Endothelial cell of umbilical vein (primary cell): Measurements from ENCODE around the gene MOB1B. TPM values are rescaled to one million over a fixed set of nuclear protein-coding genes. Genes with fewer than 3 reads are reported as not detected.

Experiments
- BruUV-seq: library from RNA; stranded (reverse); fragments of 400-500 nt; replicated peaks from 2 replicates; lab custom pipeline; 2021; lab: Mats Ljungman, UMichigan
- CTCF ChIA-PET: fragments of 300-600, 350-600 bp; sonication (Branson Sonifier 250); formaldehyde crosslinking; loops from one replicate; lab custom pipeline; 2021; ENCODE audit warnings: antibody characterized with exemption, inconsistent platforms; lab: Charles Lee
- POLR2A ChIA-PET: fragments of 300-600, 350-600 bp; sonication (Branson Sonifier 250); formaldehyde crosslinking; loops from one replicate; lab custom pipeline; 2021; ENCODE audit warnings: antibody characterized with exemption, inconsistent platforms; lab: Charles Lee
- DNase-seq: peaks from one replicate; pipeline ENCODE4 v3.0.0-alpha.2; 2011; ENCODE audit warnings: low read depth, low spot score
- FAIRE-seq: peaks from 2 replicates; lab custom pipeline; 2011; peaks lifted over from hg19 to GRCh38; lab: Jason Lieb, UNC
- H2AFZ ChIP-seq: 2 replicates; pipeline ENCODE4 v1.6.0; 2012; ENCODE audit warnings: low read depth, low read length, control low read depth, inconsistent platforms
- H3K27ac ChIP-seq: 2 replicates; pipeline ENCODE4 v1.5.1; 2011; ENCODE audit warnings: low read depth, mild to moderate bottlenecking, control low read depth, low read length, moderate library complexity; ENCODE audit not compliant: insufficient read depth
- H3K27me3 ChIP-seq, 2 experiments: 2 replicates each; pipeline versions ENCODE4 v1.6.0 to v1.6.1; 2011; ENCODE audit warnings: low read length in 2 of 2, mixed read lengths in 1 of 2; ENCODE audit not compliant: control insufficient read depth in 2 of 2, insufficient read depth in 2 of 2
- H3K36me3 ChIP-seq, 2 experiments: 2 replicates in 1 of 2; 3 replicates in 1 of 2; pipeline ENCODE4 v1.5.1; 2011; ENCODE audit warnings: low read length in 2 of 2, mild to moderate bottlenecking in 1 of 2, moderate library complexity in 1 of 2; ENCODE audit not compliant: control insufficient read depth in 2 of 2, insufficient read depth in 2 of 2; ENCODE audit errors: extremely low read depth in 1 of 2
- H3K4me1 ChIP-seq: 3 replicates; pipeline ENCODE4 v1.5.1; 2011; ENCODE audit warnings: mild to moderate bottlenecking, low read length; ENCODE audit not compliant: control insufficient read depth, insufficient read depth; ENCODE audit errors: extremely low read depth
- H3K4me2 ChIP-seq: 2 replicates; pipeline ENCODE4 v1.6.1; 2011; ENCODE audit warnings: low read length, control low read depth, mixed read lengths; ENCODE audit not compliant: insufficient read depth
- H3K4me3 ChIP-seq, 3 experiments: fragments of 200-600 bp in 1 of 3; sonication (generic), shearing (Covaris generic) in 1 of 3; replicated peaks in 1 of 3; 2 replicates each; pipeline ENCODE4 v1.5.1; 2011 to 2016; ENCODE audit warnings: control low read depth in 3 of 3, low read length in 3 of 3, mild to moderate bottlenecking in 2 of 3, inconsistent platforms in 1 of 3, low read depth in 1 of 3, moderate library complexity in 1 of 3; ENCODE audit not compliant: insufficient read depth in 1 of 3
- H3K79me2 ChIP-seq: 2 replicates; pipeline ENCODE4 v1.6.0; 2012; ENCODE audit warnings: low read length, inconsistent platforms; ENCODE audit not compliant: control insufficient read depth, insufficient read depth
- H3K9ac ChIP-seq: replicated peaks from 2 replicates; pipeline ENCODE3; 2011; ENCODE audit warnings: low read length, control low read depth; ENCODE audit not compliant: insufficient read depth; ENCODE audit errors: extremely low read depth
- H3K9me1 ChIP-seq: replicated peaks from 3 replicates; pipeline ENCODE4 v1.6.0; 2011; ENCODE audit warnings: mild to moderate bottlenecking, low read length; ENCODE audit not compliant: control insufficient read depth, insufficient read depth; ENCODE audit errors: extremely low read depth
- H3K9me3 ChIP-seq: replicated peaks from 2 replicates; pipeline ENCODE4 v1.5.1; 2012; ENCODE audit warnings: low read length, inconsistent platforms; ENCODE audit not compliant: control insufficient read depth, insufficient read depth
- H4K20me1 ChIP-seq: replicated peaks from 2 replicates; pipeline ENCODE3; 2011; ENCODE audit warnings: mild to moderate bottlenecking, low read length; ENCODE audit not compliant: control insufficient read depth, insufficient read depth; ENCODE audit errors: extremely low read depth
- CTCF ChIP-seq, 2 donors: IDR thresholded peaks; 1 replicate in 1 of 2; 2 replicates in 1 of 2; pipeline ENCODE4 v1.5.1; 2011; ENCODE audit warnings: low read length in 2 of 2, mild to moderate bottlenecking in 2 of 2, moderate library complexity in 2 of 2, control low read depth in 1 of 2, inconsistent platforms in 1 of 2, low read depth in 1 of 2; ENCODE audit not compliant: insufficient read depth in 1 of 2; ENCODE audit errors: extremely low read depth in 1 of 2
- EZH2 ChIP-seq: IDR thresholded peaks from 2 replicates; pipeline ENCODE4 v1.6.1; 2012; ENCODE audit warnings: borderline replicate concordance, low read depth, mild to moderate bottlenecking, moderate library complexity, low read length, inconsistent platforms; ENCODE audit not compliant: severe bottlenecking
- FOS ChIP-seq: IDR thresholded peaks from 2 replicates; pipeline ENCODE4 v1.6.1; 2011; ENCODE audit warnings: mild to moderate bottlenecking, low read length, moderate library complexity, borderline replicate concordance; ENCODE audit not compliant: insufficient read depth
- GATA2 ChIP-seq: IDR thresholded peaks from 2 replicates; pipeline ENCODE4 v1.7.0; 2011; ENCODE audit warnings: low read depth, mild to moderate bottlenecking, moderate library complexity, mixed read lengths, low read length; ENCODE audit not compliant: insufficient read length, insufficient read depth
- JUN ChIP-seq: IDR thresholded peaks from 2 replicates; pipeline ENCODE4 v1.6.1; 2011; ENCODE audit warnings: borderline replicate concordance, low read depth; ENCODE audit not compliant: insufficient read length, insufficient read depth
- MYC ChIP-seq: IDR thresholded peaks from one replicate; pipeline ENCODE4 v1.6.1; 2011; ENCODE audit warnings: mild to moderate bottlenecking, low read depth, low read length
- POLR2A ChIP-seq: IDR thresholded peaks from 2 replicates; pipeline ENCODE4 v1.6.1; 2012; ENCODE audit warnings: low read depth, mild to moderate bottlenecking, control low read depth, low read length
- POLR2AphosphoS5 ChIP-seq: IDR thresholded peaks from 2 replicates; pipeline ENCODE4 v1.6.1; 2012; ENCODE audit warnings: low read depth, mild to moderate bottlenecking, control low read depth, low read length, moderate library complexity; ENCODE audit not compliant: insufficient read depth
- dilution Hi-C: fragments of 300-500 bp; cut with MboI; formaldehyde crosslinking; loops from one replicate; pipeline ENCODE4 v1.15.0; 2019; ENCODE audit warnings: low sequenced_read_pairs; ENCODE audit not compliant: extremely low pct_ligation_motif_present
- intact Hi-C: fragments of 100-400 bp; cut with micrococcal nuclease; formaldehyde crosslinking; loops from one replicate; pipeline ENCODE4 v1.10.0; 2022
- polyA plus RNA-seq, 4 experiments: library from polyadenylated mRNA; depleted of rRNA in 3 of 4; stranded (reverse) in 3 of 4; unstranded in 1 of 4; fragments of >200 nt; gene quantifications; 2 replicates each; pipeline versions ENCODE4 v1.2.1 to v1.2.3, GENCODE V29; 2011 to 2012; ENCODE audit warnings: missing spikeins in 1 of 4
- total RNA-seq: library from RNA; stranded (reverse); gene quantifications from 2 replicates; pipeline ENCODE4 v1.2.3, GENCODE V29; 2021
- TF ChIP-seq, protein P1 (sequence below): IDR thresholded peaks from 2 replicates; pipeline ENCODE4 v1.6.1; 2011; ENCODE audit not compliant: insufficient read depth, insufficient read length

MOB1B gene
- total and polyA plus RNA-seq, 2 donors (not counting 3 experiments of a cell fraction or from before 2014, with no cell fraction given): 4.3 to 23.9 TPM

- Histone ChIP-seq H3K4me2 (no peak overlapping the region), H3K27me3 (no peaks in the 10 kb centered on the region), H4K20me1 (no peaks in the 10 kb centered on the region), H3K9ac (no peak overlapping the region), H3K79me2 (no peaks in the 10 kb centered on the region), H3K9me3 (no peaks in the 10 kb centered on the region), H3K36me3 (no peaks in the 10 kb centered on the region), H2AFZ (no peak overlapping the region), H3K4me3 (no peak overlapping the region), H3K4me1 (no peaks in the 10 kb centered on the region), H3K27ac (no peak overlapping the region), H3K9me1 (no peaks in the 10 kb centered on the region)
- ChIA-PET POLR2A (no interaction called here), CTCF (interaction anchor here (1.1 kb wide), 1 partner anchor 20 kb away, joined by 3 read pairs; no protein-coding TSS in a partner anchor)
- TF ChIP-seq POLR2A: no peak
- no peak for TF ChIP-seq CTCF (IDR thresholded peaks at IDR 0.05; ENCODE audit: extremely low read depth in 1 of 2, insufficient read depth in 1 of 2, low read depth in 1 of 2, low read length in 2 of 2)
- TF ChIP-seq JUN: no peak
- no peak for TF ChIP-seq MYC
- no peak for TF ChIP-seq GATA2
- no peak for TF ChIP-seq EZH2
- TF ChIP-seq, protein P1, sequence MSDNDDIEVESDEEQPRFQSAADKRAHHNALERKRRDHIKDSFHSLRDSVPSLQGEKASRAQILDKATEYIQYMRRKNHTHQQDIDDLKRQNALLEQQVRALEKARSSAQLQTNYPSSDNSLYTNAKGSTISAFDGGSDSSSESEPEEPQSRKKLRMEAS: no peak
- no peak for TF ChIP-seq POLR2AphosphoS5
- no peak for TF ChIP-seq FOS
- DNase-seq (no peak), FAIRE-seq (no peak)
- dilution Hi-C loops (no loop called here), intact Hi-C loops (no loop called here)
- BruUV-seq: no TSS peak
These were observed 29.0 kb upstream of the MOB1B start for GRCh38 chr4:70873216-70873615.
